Testis (tissue), 3 donors: ENCODE data around the gene PTGES2. TPM values are rescaled to one million over a fixed set of nuclear protein-coding genes. Genes with fewer than 3 reads are reported as not detected.

Source experiments
- DNase-seq: peaks from one replicate; pipeline ENCODE4 v3.0.0-alpha.2; 2019
- H3K27ac ChIP-seq, 2 donors: fragments of 200-600 bp; sonication (generic); one replicate each; pipeline ENCODE4 v1.5.1; 2019
- H3K27me3 ChIP-seq: fragments of 200-600 bp; sonication (generic); one replicate; pipeline ENCODE4 v1.5.1; 2019
- H3K36me3 ChIP-seq: fragments of 200-600 bp; sonication (generic); one replicate; pipeline ENCODE4 v1.5.1; 2017; ENCODE audit warnings: low read depth; ENCODE audit errors: missing control alignments
- H3K4me1 ChIP-seq: fragments of 200-600 bp; sonication (generic); one replicate; pipeline ENCODE4 v1.5.1; 2019
- H3K4me3 ChIP-seq, 2 donors: fragments of 200-600 bp; sonication (generic); one replicate each; pipeline ENCODE4 v1.5.1; 2017 to 2019
- H3K9me3 ChIP-seq: fragments of 200-600 bp; sonication (generic); one replicate; pipeline ENCODE4 v1.5.1; 2017
- CTCF ChIP-seq, 3 experiments: fragments of 450-650 bp in 2 of 3; fragments of 200-600 bp in 1 of 3; sonication (generic) in 1 of 3; IDR thresholded peaks; one replicate each; pipeline ENCODE4 v1.5.1; 2016 to 2019; ENCODE audit warnings: antibody characterized with exemption in 3 of 3, mild to moderate bottlenecking in 2 of 3, moderate library complexity in 1 of 3
- POLR2A ChIP-seq: fragments of 450-650 bp; IDR thresholded peaks from one replicate; pipeline ENCODE4 v1.6.1; 2017; ENCODE audit warnings: antibody characterized with exemption, mild to moderate bottlenecking, moderate library complexity
- WGBS, 2 donors: methylation state at CpG; one replicate each; pipeline ENCODE4 v1.1.5; 2018; 5-methylcytosine and 5-hydroxymethylcytosine counted together
- intact Hi-C: fragments of 100-400 bp; cut with DNase I; formaldehyde crosslinking; loops from one replicate; pipeline ENCODE4 v1.15.1; 2023; ENCODE audit warnings: low total_unique reads
- polyA plus RNA-seq: library from polyadenylated mRNA; stranded (reverse); fragments of 350-450 nt; fragmentation: Illumina TruSeq; extraction: RNeasy Lipid Tissue Mini Kit (QIAGEN cat#74804); gene quantifications from one replicate; pipeline ENCODE4 v1.2.3, GENCODE V29; 2014; ENCODE audit warnings: low read depth, low replicate concordance; ENCODE audit not compliant: insufficient read depth
- total RNA-seq, 2 donors: library from RNA; depleted of rRNA; stranded (reverse); fragments of >200 nt; gene quantifications; one replicate each; pipeline ENCODE4 v1.2.3, GENCODE V29; 2016

Gene PTGES2
- total and polyA plus RNA-seq, 3 donors from 2014 or later: 53.1 to 96.4 (median 95.8) TPM

GRCh38 chr9:128143525-128144238 lies 16.2 kb upstream of the PTGES2 start:
- TF ChIP-seq CTCF (IDR thresholded peaks at IDR 0.05) (no peak), POLR2A (no peak)
- no peaks in the 10 kb centered on the region for H3K36me3 ChIP-seq
- intact Hi-C loops: no loop called here
- no peaks in the 10 kb centered on the region for H3K27me3 ChIP-seq
- no peak overlapping the region for H3K27ac ChIP-seq
- no peaks in the 10 kb centered on the region for H3K9me3 ChIP-seq
- DNase-seq: no peak
- H3K4me3 ChIP-seq: no peak overlapping the region
- 88% methylated on average over 8 of the region's 8 CpGs for WGBS, 2 donors
- no peaks in the 10 kb centered on the region for H3K4me1 ChIP-seq

GRCh38 chr9:128142596-128142995 lies 15.1 kb upstream of the PTGES2 start:
- no peak overlapping the region for H3K27ac ChIP-seq
- no peak overlapping the region for H3K4me3 ChIP-seq
- 93 to 94% methylated on average over 2 of the region's 2 CpGs for WGBS, 2 donors
- H3K36me3 ChIP-seq: no peaks in the 10 kb centered on the region
- intact Hi-C loops: no loop called here
- H3K27me3 ChIP-seq: no peaks in the 10 kb centered on the region
- H3K9me3 ChIP-seq: no peaks in the 10 kb centered on the region
- no peak for DNase-seq
- H3K4me1 ChIP-seq: no peaks in the 10 kb centered on the region
- TF ChIP-seq CTCF (IDR thresholded peaks at IDR 0.05): no peak
- TF ChIP-seq POLR2A: no peak

- 67 to 82% methylated on average over 4 of the region's 4 CpGs for WGBS, 2 donors
- Histone ChIP-seq H3K36me3 (no peaks in the 10 kb centered on the region), H3K9me3 (no peaks in the 10 kb centered on the region), H3K27ac (no peak overlapping the region), H3K27me3 (no peaks in the 10 kb centered on the region), H3K4me3 (no peak overlapping the region), H3K4me1 (no peaks in the 10 kb centered on the region)
- intact Hi-C loops: no loop called here
- TF ChIP-seq POLR2A: no peak
- no peak for TF ChIP-seq CTCF (IDR thresholded peaks at IDR 0.05)
- DNase-seq: no peak
Measured at GRCh38 chr9:128142061-128142460, 14.5 kb upstream of the PTGES2 start.

GRCh38 chr9:128141604-128142003 lies 14.1 kb upstream of the PTGES2 start:
- no peaks in the 10 kb centered on the region for H3K4me1 ChIP-seq
- H3K4me3 ChIP-seq: no peak overlapping the region
- H3K36me3 ChIP-seq: no peaks in the 10 kb centered on the region
- no peak for TF ChIP-seq POLR2A
- TF ChIP-seq CTCF (IDR thresholded peaks at IDR 0.05): no peak
- no peaks in the 10 kb centered on the region for H3K27me3 ChIP-seq
- 94 to 98% methylated on average over 2 to 3 of the region's 3 CpGs for WGBS, 2 donors
- H3K9me3 ChIP-seq: no peaks in the 10 kb centered on the region
- no peak for DNase-seq
- intact Hi-C loops: no loop called here
- no peak overlapping the region for H3K27ac ChIP-seq

- Histone ChIP-seq H3K4me3 (no peak overlapping the region), H3K9me3 (no peaks in the 10 kb centered on the region), H3K36me3 (no peaks in the 10 kb centered on the region), H3K27me3 (no peaks in the 10 kb centered on the region), H3K4me1 (no peaks in the 10 kb centered on the region), H3K27ac (no peak overlapping the region)
- WGBS, 2 donors: 79 to 97% methylated on average over 3 to 8 of the region's 16 CpGs
- no peak for DNase-seq
- no peak for TF ChIP-seq POLR2A
- no peak for TF ChIP-seq CTCF (IDR thresholded peaks at IDR 0.05)
- intact Hi-C loops: no loop called here
Measured at GRCh38 chr9:128139621-128140020, 12.1 kb upstream of the PTGES2 start.
